ENCODE data around the gene CLEC6A.

Gene CLEC6A

DNA sequence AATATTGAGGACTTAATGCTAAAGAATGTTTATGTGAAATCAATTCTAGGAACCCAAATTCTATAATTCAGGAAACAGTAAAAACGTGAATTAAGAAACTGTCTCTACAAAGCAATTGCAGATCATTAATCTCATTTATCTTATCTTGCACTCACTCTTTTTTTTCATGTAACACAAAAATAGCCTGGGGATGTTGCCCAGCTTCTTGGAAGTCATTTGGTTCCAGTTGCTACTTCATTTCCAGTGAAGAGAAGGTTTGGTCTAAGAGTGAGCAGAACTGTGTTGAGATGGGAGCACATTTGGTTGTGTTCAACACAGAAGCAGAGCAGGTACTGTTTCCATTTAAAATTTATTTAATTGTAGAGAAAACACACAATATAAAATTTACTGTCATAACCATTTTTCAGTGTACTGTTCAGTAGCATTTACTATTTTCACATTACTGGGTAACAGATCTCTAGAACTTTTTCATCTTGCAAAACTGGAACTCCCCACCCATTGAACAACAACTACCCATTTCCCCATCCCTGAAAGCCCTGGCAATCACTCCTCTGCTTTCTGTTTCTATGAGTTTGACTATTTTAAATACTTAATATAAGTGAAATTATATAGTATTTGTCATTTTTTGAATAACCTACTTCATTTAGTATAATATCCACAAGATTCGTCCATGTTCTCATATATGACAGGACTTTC, 9.7 kb downstream of the CLEC6A start:
- no peak overlapping the region for H3K4me3 ChIP-seq (ENCODE audit: low read depth, low read length)
- DNase-seq (ENCODE audit: low read depth) = no peak
- TF ChIP-seq, protein P1, sequence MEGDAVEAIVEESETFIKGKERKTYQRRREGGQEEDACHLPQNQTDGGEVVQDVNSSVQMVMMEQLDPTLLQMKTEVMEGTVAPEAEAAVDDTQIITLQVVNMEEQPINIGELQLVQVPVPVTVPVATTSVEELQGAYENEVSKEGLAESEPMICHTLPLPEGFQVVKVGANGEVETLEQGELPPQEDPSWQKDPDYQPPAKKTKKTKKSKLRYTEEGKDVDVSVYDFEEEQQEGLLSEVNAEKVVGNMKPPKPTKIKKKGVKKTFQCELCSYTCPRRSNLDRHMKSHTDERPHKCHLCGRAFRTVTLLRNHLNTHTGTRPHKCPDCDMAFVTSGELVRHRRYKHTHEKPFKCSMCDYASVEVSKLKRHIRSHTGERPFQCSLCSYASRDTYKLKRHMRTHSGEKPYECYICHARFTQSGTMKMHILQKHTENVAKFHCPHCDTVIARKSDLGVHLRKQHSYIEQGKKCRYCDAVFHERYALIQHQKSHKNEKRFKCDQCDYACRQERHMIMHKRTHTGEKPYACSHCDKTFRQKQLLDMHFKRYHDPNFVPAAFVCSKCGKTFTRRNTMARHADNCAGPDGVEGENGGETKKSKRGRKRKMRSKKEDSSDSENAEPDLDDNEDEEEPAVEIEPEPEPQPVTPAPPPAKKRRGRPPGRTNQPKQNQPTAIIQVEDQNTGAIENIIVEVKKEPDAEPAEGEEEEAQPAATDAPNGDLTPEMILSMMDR (IDR thresholded peaks at IDR 0.05; ENCODE audit: low read depth, low read length) = no peak
- TF ChIP-seq MYC (IDR thresholded peaks at IDR 0.05; ENCODE audit: low read depth, low read length) = no peak
- TF ChIP-seq POLR2A (IDR thresholded peaks at IDR 0.05; ENCODE audit: extremely low read depth, insufficient read length) = no peak
- TF ChIP-seq, protein P2, sequence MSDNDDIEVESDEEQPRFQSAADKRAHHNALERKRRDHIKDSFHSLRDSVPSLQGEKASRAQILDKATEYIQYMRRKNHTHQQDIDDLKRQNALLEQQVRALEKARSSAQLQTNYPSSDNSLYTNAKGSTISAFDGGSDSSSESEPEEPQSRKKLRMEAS (IDR thresholded peaks at IDR 0.05; ENCODE audit: low read depth, low read length) = no peak

DNA sequence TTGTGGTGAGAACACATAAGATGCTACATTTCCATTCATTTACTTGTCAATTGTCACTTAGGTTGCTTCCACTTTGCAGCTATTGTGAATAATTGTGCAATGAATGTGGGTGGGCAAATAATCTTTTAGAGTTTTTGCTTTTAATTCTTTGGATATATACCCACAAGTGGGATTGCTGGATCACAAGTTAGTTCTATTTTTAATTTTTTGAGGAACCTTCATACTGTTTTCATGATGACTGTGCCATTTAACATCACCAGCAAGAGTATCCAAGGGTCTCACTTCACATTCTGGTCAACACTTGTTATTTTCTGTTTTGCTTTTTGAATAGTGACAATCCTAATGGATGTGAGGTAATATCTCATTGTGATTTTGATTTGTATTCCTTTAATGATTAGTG, 10.5 kb downstream of the CLEC6A start:
- no peak for DNase-seq (ENCODE audit: low read depth)
- no peak overlapping the region for H3K4me3 ChIP-seq (ENCODE audit: low read depth, low read length)
- TF ChIP-seq, protein P1 (IDR thresholded peaks at IDR 0.05; ENCODE audit: low read depth, low read length) = no peak
- TF ChIP-seq MYC (IDR thresholded peaks at IDR 0.05; ENCODE audit: low read depth, low read length) (no peak), POLR2A (IDR thresholded peaks at IDR 0.05; ENCODE audit: extremely low read depth, insufficient read length) (no peak)
- TF ChIP-seq, protein P2 (IDR thresholded peaks at IDR 0.05; ENCODE audit: low read depth, low read length) = no peak

DNA sequence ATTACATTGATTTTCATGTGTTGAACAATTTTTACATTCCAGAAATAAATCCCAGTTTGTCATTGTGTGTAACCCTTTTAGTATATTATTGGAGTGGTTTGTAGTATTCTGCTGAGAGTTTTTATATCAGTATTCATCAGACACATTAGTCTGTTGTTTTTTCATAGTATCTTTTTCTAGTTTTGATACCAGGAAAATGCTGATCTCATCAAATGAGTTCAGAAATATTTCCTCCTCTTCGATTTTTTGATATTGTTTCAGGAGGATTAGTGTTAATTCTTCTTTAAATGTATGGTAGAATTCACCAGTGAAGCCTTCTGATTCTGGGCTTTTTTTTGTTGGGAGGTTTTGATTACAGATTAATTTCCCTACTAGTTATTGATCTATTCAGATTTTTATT, 15.3 kb downstream of the CLEC6A start:
- DNase-seq (ENCODE audit: low read depth) = no peak
- H3K4me3 ChIP-seq (ENCODE audit: low read depth, low read length) = no peak overlapping the region
- no peak for TF ChIP-seq POLR2A (IDR thresholded peaks at IDR 0.05; ENCODE audit: extremely low read depth, insufficient read length)
- TF ChIP-seq, protein P1 (IDR thresholded peaks at IDR 0.05; ENCODE audit: low read depth, low read length) = no peak
- TF ChIP-seq, protein P2 (IDR thresholded peaks at IDR 0.05; ENCODE audit: low read depth, low read length) = no peak
- TF ChIP-seq MYC (IDR thresholded peaks at IDR 0.05; ENCODE audit: low read depth, low read length) = no peak

GRCh38 chr12:8475508-8476203, 19.9 kb downstream of the CLEC6A start:
- no peak for DNase-seq (ENCODE audit: low read depth)
- TF ChIP-seq, protein P1 (IDR thresholded peaks at IDR 0.05; ENCODE audit: low read depth, low read length) = no peak
- TF ChIP-seq, protein P2 (IDR thresholded peaks at IDR 0.05; ENCODE audit: low read depth, low read length) = no peak
- no peak for TF ChIP-seq MYC (IDR thresholded peaks at IDR 0.05; ENCODE audit: low read depth, low read length)
- TF ChIP-seq POLR2A (IDR thresholded peaks at IDR 0.05; ENCODE audit: extremely low read depth, insufficient read length) = no peak
- H3K4me3 ChIP-seq (ENCODE audit: low read depth, low read length) = no peak overlapping the region

DNA sequence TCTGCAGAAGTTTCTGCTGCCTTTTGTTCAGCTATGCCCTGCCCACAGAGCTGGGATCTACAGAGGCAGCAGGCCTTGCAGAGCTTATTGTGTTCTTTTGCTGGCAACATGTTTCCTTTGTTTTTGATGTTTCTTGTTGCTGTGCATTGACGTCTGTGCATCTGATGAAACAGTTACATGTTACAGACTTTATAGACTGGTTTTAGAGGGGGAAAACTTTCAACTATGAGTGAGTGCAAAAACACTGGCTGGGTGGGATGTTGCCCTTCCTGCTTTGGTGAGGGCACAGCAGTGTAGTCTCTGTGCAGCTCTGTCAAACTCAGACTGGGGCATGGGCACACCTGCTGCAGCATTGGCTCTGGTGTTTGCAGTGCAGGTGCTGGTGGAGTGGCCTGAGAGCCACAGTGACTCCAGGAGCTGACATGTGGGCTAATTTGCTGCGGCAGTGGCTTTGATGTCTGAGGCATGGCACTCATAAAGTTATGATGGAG, 26.9 kb downstream of the CLEC6A start:
- TF ChIP-seq, protein P1 (IDR thresholded peaks at IDR 0.05; ENCODE audit: low read depth, low read length) = no peak
- TF ChIP-seq, protein P2 (IDR thresholded peaks at IDR 0.05; ENCODE audit: low read depth, low read length) = no peak
- TF ChIP-seq MYC (IDR thresholded peaks at IDR 0.05; ENCODE audit: low read depth, low read length) = no peak
- TF ChIP-seq POLR2A (IDR thresholded peaks at IDR 0.05; ENCODE audit: extremely low read depth, insufficient read length) = no peak
- H3K4me3 ChIP-seq (ENCODE audit: low read depth, low read length) = no peak overlapping the region
- DNase-seq (ENCODE audit: low read depth) = no peak

All from NB4 (cell line).